Purkinje cell (primary cell): ENCODE results near the gene ZNF423. TPM values are rescaled to one million over a fixed set of nuclear protein-coding genes. Genes with fewer than 3 reads are reported as not detected.

Experiments used
- polyA plus RNA-seq: library from polyadenylated mRNA; unstranded; fragments of >200 nt; fragmentation: Nextera tagmentation; gene quantifications from 2 replicates; pipeline ENCODE4 v1.2.1, GENCODE V29; 2014

ZNF423 gene
- polyA plus RNA-seq = 5.0 and 7.0 TPM in 2 replicates

GRCh38 chr16:49855822-49856671, at the start of gene ZNF423:
TSS of gene ZNF423 (minus strand) at chr16:49856112. CDS start at chr16:49855774, 338 bp downstream.

Other genes starting within 250 kb of the ZNF423 start
- 71.1 and 74.0 TPM in 2 replicates for gene CNEP1R1, start 169.1 kb upstream of the ZNF423 start, polyA plus RNA-seq
- 1.1 and 1.5 TPM in 2 replicates for gene HEATR3, start 209.9 kb upstream of the ZNF423 start, polyA plus RNA-seq